HG02763 (cell line): ENCODE data around the gene CSTPP1.

Experiments
- ATAC-seq: cut with Tn5 transposase; IDR thresholded peaks from one replicate; pipeline ENCODE4 v1.9.1; 2021; ENCODE audit warnings: mild to moderate bottlenecking, moderate library complexity; ENCODE audit not compliant: unreplicated experiment

CSTPP1 gene

GRCh38 chr11:46936138-46937110 is at the start of gene CSTPP1:
Gene CSTPP1, plus strand, starts transcription at chr11:46936761. Its CDS starts 45 bp downstream, at chr11:46936806.
- peak; percentile 87 for ATAC-seq

- ATAC-seq: no peak
Measured at GRCh38 chr11:46888636-46889035, 47.9 kb upstream of the CSTPP1 start.

GRCh38 chr11:46889251-46889650 is 47.3 kb upstream of the CSTPP1 start:
- ATAC-seq: no peak

- no peak for ATAC-seq
Measured at GRCh38 chr11:46889689-46890475, 46.7 kb upstream of the CSTPP1 start.

GRCh38 chr11:46890665-46891064 is 45.9 kb upstream of the CSTPP1 start:
- no peak for ATAC-seq

- ATAC-seq: no peak
Measured at GRCh38 chr11:46892109-46892508, 44.5 kb upstream of the CSTPP1 start.

- ATAC-seq: no peak
Measured at GRCh38 chr11:46892838-46893237, 43.7 kb upstream of the CSTPP1 start.

GRCh38 chr11:46894506-46894905 is 42.1 kb upstream of the CSTPP1 start:
- ATAC-seq: no peak

GRCh38 chr11:46894961-46895360 is 41.6 kb upstream of the CSTPP1 start:
- no peak for ATAC-seq

GRCh38 chr11:46895821-46896220 is 40.7 kb upstream of the CSTPP1 start:
- no peak for ATAC-seq

GRCh38 chr11:46896719-46897406 is 39.7 kb upstream of the CSTPP1 start:
- ATAC-seq: no peak

- ATAC-seq: no peak
Measured at GRCh38 chr11:46898396-46899095, 38.0 kb upstream of the CSTPP1 start.

- ATAC-seq: no peak
Measured at GRCh38 chr11:46899501-46900025, 37.0 kb upstream of the CSTPP1 start.

GRCh38 chr11:46900091-46900746 is 36.3 kb upstream of the CSTPP1 start:
- ATAC-seq: no peak

- ATAC-seq: no peak
Measured at GRCh38 chr11:46901156-46901555, 35.4 kb upstream of the CSTPP1 start.

- no peak for ATAC-seq
Measured at GRCh38 chr11:46902694-46903093, 33.9 kb upstream of the CSTPP1 start.

GRCh38 chr11:46903846-46904245 is 32.7 kb upstream of the CSTPP1 start:
- ATAC-seq: no peak

- ATAC-seq: no peak
Measured at GRCh38 chr11:46905806-46906205, 30.8 kb upstream of the CSTPP1 start.

GRCh38 chr11:46906609-46907041 is 29.9 kb upstream of the CSTPP1 start:
- ATAC-seq: no peak

- ATAC-seq: no peak
Measured at GRCh38 chr11:46907606-46908005, 29.0 kb upstream of the CSTPP1 start.
